Mesenchymal stem cell (in vitro differentiated cells and primary cell): ENCODE results near the gene GAS6.
A peak's percentile ranks its signal among the peaks of the same experiment; 100 is the strongest.
"Not testable (repeated sequence)": the region's sequence is repeated elsewhere in the genome, so short reads cannot be mapped to it uniquely, and the experiment has no call there.

Experiments
- DNase-seq: peaks from one replicate; pipeline ENCODE4 v3.0.0-alpha.2; 2013
- H2AFZ ChIP-seq: one replicate; pipeline ENCODE4 v1.6.1; 2013; ENCODE audit warnings: low read depth, mild to moderate bottlenecking, control low read depth, inconsistent platforms, low read length, moderate library complexity
- H2AK5ac ChIP-seq: 2 replicates; pipeline ENCODE4 v1.6.1; 2013; ENCODE audit warnings: low read length, moderate library complexity, mild to moderate bottlenecking, inconsistent platforms; ENCODE audit not compliant: severe bottlenecking
- H2BK120ac ChIP-seq: one replicate; pipeline ENCODE4 v1.6.1; 2013; ENCODE audit warnings: low read depth, mild to moderate bottlenecking, inconsistent platforms, low read length, moderate library complexity
- H2BK12ac ChIP-seq, 2 experiments: one replicate each; pipeline ENCODE4 v1.6.1; 2013; ENCODE audit warnings: inconsistent platforms in 2 of 2, low read length in 2 of 2, mild to moderate bottlenecking in 2 of 2, moderate library complexity in 2 of 2, control low read depth in 1 of 2
- H2BK15ac ChIP-seq: one replicate; pipeline ENCODE4 v1.6.1; 2013; ENCODE audit warnings: mild to moderate bottlenecking, low read depth, inconsistent platforms; ENCODE audit not compliant: poor library complexity, severe bottlenecking
- H2BK5ac ChIP-seq: 2 replicates; pipeline ENCODE4 v1.6.1; 2013; ENCODE audit warnings: low read depth, mild to moderate bottlenecking, low read length, control low read depth, inconsistent platforms; ENCODE audit not compliant: poor library complexity, severe bottlenecking
- H3K14ac ChIP-seq, 2 experiments: one replicate each; pipeline ENCODE4 v1.6.1; 2013; ENCODE audit warnings: inconsistent platforms in 2 of 2, low read length in 2 of 2, control low read depth in 1 of 2, mild to moderate bottlenecking in 1 of 2, moderate library complexity in 1 of 2
- H3K18ac ChIP-seq, 2 experiments: one replicate each; pipeline ENCODE4 v1.6.1; 2013; ENCODE audit warnings: inconsistent platforms in 2 of 2, low read length in 2 of 2, control low read depth in 1 of 2, low read depth in 1 of 2, mild to moderate bottlenecking in 1 of 2
- H3K23ac ChIP-seq, 2 experiments: one replicate each; pipeline ENCODE4 v1.6.1; 2013; ENCODE audit warnings: inconsistent platforms in 2 of 2, low read length in 2 of 2, mild to moderate bottlenecking in 2 of 2, moderate library complexity in 2 of 2, control low read depth in 1 of 2
- H3K27ac ChIP-seq: 2 replicates; pipeline ENCODE4 v1.5.1; 2013; ENCODE audit warnings: mild to moderate bottlenecking, moderate library complexity, low read length, control low read depth, inconsistent platforms; ENCODE audit not compliant: poor library complexity, severe bottlenecking
- H3K27me3 ChIP-seq, 2 experiments: 2 replicates each; pipeline versions ENCODE4 v1.6.1 to v1.7.0; 2013; ENCODE audit warnings: low read length in 2 of 2, mild to moderate bottlenecking in 2 of 2, moderate library complexity in 2 of 2, control low read depth in 1 of 2, inconsistent platforms in 1 of 2; ENCODE audit not compliant: control insufficient read depth in 1 of 2, insufficient read depth in 1 of 2
- H3K36me3 ChIP-seq, 2 experiments: 2 replicates each; pipeline versions ENCODE4 v1.6.1 to v1.7.0; 2013; ENCODE audit warnings: low read length in 2 of 2, control low read depth in 1 of 2, inconsistent platforms in 1 of 2, low read depth in 1 of 2, mild to moderate bottlenecking in 1 of 2; ENCODE audit not compliant: insufficient read depth in 2 of 2, control insufficient read depth in 1 of 2
- H3K4ac ChIP-seq, 2 experiments: one replicate each; pipeline ENCODE4 v1.6.1; 2013; ENCODE audit warnings: inconsistent platforms in 2 of 2, low read length in 2 of 2, mild to moderate bottlenecking in 2 of 2, moderate library complexity in 2 of 2, control low read depth in 1 of 2, low read depth in 1 of 2
- H3K4me1 ChIP-seq: 2 replicates; pipeline ENCODE4 v1.6.1; 2013; ENCODE audit warnings: low read depth, low read length, control low read depth; ENCODE audit not compliant: control insufficient read depth, insufficient read depth
- H3K4me2 ChIP-seq: 2 replicates; pipeline ENCODE4 v1.6.1; 2013; ENCODE audit warnings: low read length, mild to moderate bottlenecking, inconsistent platforms; ENCODE audit not compliant: poor library complexity, severe bottlenecking
- H3K4me3 ChIP-seq, 2 experiments: 2 replicates each; pipeline versions ENCODE4 v1.5.1 to v1.7.0; 2013; ENCODE audit warnings: low read length in 2 of 2, mild to moderate bottlenecking in 2 of 2, control low read depth in 1 of 2, low read depth in 1 of 2; ENCODE audit not compliant: insufficient read depth in 1 of 2
- H3K79me1 ChIP-seq: replicated peaks from 2 replicates; pipeline ENCODE4 v1.6.1; 2013; ENCODE audit warnings: mild to moderate bottlenecking, control low read depth, low read length, inconsistent platforms; ENCODE audit not compliant: poor library complexity, severe bottlenecking
- H3K9ac ChIP-seq: 2 replicates; pipeline ENCODE4 v1.7.0; 2013; ENCODE audit warnings: mild to moderate bottlenecking, low read length, moderate library complexity
- H3K9me3 ChIP-seq: 2 replicates; pipeline ENCODE4 v1.7.0; 2013; ENCODE audit warnings: mild to moderate bottlenecking, low read length; ENCODE audit not compliant: control insufficient read depth
- H4K8ac ChIP-seq: one replicate; pipeline ENCODE4 v1.6.1; 2013; ENCODE audit warnings: inconsistent platforms, mild to moderate bottlenecking, low read length, moderate library complexity
- H4K91ac ChIP-seq: one replicate; pipeline ENCODE4 v1.6.1; 2013; ENCODE audit warnings: mild to moderate bottlenecking, low read length, inconsistent platforms
- WGBS: methylation state at CpG from one replicate; pipeline ENCODE4 v1.1.7; 2013; ENCODE audit warnings: mixed read lengths; 5-methylcytosine and 5-hydroxymethylcytosine counted together

Gene GAS6

DNA sequence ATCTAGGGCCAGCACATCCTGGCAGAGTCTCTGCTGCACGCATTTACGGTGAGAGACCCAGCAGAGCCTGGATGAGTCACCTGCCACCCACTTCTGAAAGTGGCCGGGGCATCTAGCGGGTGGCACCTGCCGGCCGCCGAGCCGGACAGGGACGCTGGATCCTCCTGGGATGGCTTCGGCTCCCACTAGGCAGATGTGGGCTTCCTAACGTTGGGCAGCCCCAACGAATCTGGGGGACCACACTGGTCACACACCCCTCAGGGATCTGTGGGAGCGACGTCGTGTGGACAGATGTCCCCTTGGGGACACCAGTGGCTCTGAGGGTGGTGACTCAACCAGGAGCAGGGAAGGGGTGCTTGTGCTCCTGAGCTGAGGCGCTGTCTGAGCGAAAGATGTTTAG, 72.7 kb downstream of the GAS6 start:
- Histone ChIP-seq H3K27ac (no peak overlapping the region), H3K4ac (no peak overlapping the region), H2AK5ac (no peak overlapping the region), H2BK5ac (no peak overlapping the region), H3K23ac (no peak overlapping the region), H3K9me3 (no peaks in the 10 kb centered on the region), H3K18ac (no peak overlapping the region), H2BK12ac (no peak overlapping the region), H2AFZ (no peak overlapping the region), H3K27me3 (peaks cover 14 to 42% of the 10 kb centered on the region in 2 experiments), H2BK120ac (no peak overlapping the region), H3K4me1 (no peaks in the 10 kb centered on the region), H4K91ac (no peak overlapping the region), H3K14ac (no peak overlapping the region), H3K4me2 (no peak overlapping the region), H3K36me3 (peaks cover 0 to 6% of the 10 kb centered on the region in 2 experiments), H3K79me1 (no peaks in the 10 kb centered on the region), H3K4me3 (no peak overlapping the region), H2BK15ac (no peak overlapping the region), H4K8ac (no peak overlapping the region), H3K9ac (no peak overlapping the region)
- WGBS: 83% methylated on average over 17 of the region's 17 CpGs
- no peak for DNase-seq

DNA sequence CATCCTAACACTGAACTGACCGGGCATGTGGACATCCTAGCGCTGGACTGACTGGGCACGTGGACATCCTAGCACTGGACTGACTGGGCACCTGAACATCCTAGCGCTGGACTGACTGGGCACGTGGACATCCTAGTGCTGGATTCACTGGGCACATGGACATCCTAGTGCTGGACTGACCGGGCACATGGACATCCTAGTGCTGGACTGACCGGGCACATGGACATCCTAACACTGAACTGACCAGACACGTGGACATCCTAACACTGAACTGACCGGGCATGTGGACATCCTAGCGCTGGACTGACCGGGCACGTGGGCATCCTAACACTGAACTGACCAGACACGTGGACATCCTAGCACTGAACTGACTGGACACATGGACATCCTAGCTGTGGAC, 73.9 kb downstream of the GAS6 start:
- H2BK120ac ChIP-seq, H3K4me3 ChIP-seq, H2BK12ac ChIP-seq, H3K36me3 ChIP-seq, H3K14ac ChIP-seq, H3K4ac ChIP-seq, H4K8ac ChIP-seq, H3K27ac ChIP-seq, H2AFZ ChIP-seq, H3K9me3 ChIP-seq, H3K23ac ChIP-seq, H2AK5ac ChIP-seq, H3K9ac ChIP-seq, H3K4me2 ChIP-seq, H3K4me1 ChIP-seq, DNase-seq, H2BK15ac ChIP-seq, H3K18ac ChIP-seq, H2BK5ac ChIP-seq, H4K91ac ChIP-seq, H3K79me1 ChIP-seq: not testable (repeated sequence)
- 91% methylated on average over 13 of the region's 13 CpGs for WGBS
- peaks cover 14 to 37% of the 10 kb centered on the region in 2 experiments for H3K27me3 ChIP-seq

DNA sequence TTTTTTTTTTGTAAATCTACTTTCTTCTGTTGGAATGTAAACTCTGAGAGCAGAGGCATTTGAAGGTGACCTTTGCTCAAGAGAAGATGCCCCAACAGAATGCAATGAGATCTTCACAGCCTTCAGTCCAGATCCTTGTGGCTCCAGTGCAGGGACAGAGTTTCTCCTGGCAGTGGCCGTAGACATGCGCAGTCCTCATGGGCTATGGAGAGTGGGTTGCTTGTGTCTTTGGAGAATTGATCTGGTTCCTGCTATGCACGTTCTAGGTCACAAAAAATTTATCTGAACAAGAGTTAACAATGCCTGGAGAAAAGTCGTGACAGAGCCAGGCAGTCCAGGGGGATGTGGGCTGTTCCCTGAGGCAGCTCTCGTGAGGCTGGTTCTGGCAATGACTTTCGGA, 74.7 kb downstream of the GAS6 start:
- Histone ChIP-seq H2BK12ac (no peak overlapping the region), H3K27me3 (peaks cover 9 to 30% of the 10 kb centered on the region in 2 experiments), H2BK15ac (no peak overlapping the region), H3K36me3 (peaks cover 0 to 6% of the 10 kb centered on the region in 2 experiments), H3K9ac (no peak overlapping the region), H3K9me3 (no peaks in the 10 kb centered on the region), H4K91ac (no peak overlapping the region), H2AK5ac (no peak overlapping the region), H3K79me1 (no peaks in the 10 kb centered on the region), H3K23ac (no peak overlapping the region), H3K4me1 (peaks cover 10% of the 10 kb centered on the region), H4K8ac (no peak overlapping the region), H2BK5ac (no peak overlapping the region), H3K4me2 (no peak overlapping the region), H3K4me3 (no peak overlapping the region), H3K14ac (no peak overlapping the region), H2AFZ (no peak overlapping the region), H3K4ac (no peak overlapping the region), H3K18ac (no peak overlapping the region), H2BK120ac (no peak overlapping the region), H3K27ac (no peak overlapping the region)
- no peak for DNase-seq
- 81% methylated on average over 6 of the region's 6 CpGs for WGBS

DNA sequence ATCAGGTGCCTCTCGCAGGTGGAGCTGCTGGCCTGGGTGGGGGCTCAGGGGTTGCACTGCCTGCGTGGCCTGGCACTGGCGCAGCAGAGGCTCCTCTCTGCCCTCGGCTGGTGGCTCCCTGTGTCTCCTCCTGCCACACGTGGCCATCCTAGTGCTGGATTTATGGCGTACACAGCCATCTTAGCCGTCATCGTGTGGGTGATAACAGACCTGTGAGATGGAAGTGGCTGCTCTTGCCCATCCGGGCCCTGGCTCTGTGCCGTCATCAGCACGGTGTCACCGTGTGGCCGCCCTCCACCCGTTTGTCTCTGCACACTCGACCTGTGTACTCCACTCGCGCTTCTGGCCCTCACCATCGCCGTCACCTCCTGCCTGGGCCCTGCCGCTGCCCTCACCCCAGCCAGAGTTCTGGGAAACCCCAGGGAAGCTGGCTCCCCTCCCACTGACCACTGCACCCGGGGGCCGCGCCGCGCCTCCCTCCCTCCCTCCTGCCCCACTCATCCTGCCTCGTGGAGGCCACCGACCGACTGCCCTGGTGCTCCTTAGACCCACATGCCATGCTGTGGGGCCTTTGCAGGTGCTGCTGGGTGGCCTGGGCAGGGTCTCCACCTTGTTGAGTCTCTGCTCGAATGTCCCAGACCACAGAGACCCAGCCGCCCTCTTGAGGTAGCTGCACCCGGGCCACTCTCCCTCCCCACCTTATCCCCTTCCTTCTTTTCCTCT, 75.3 kb downstream of the GAS6 start:
- H3K23ac ChIP-seq: no peak overlapping the region
- DNase-seq: no peak
- H3K9ac ChIP-seq: no peak overlapping the region
- H3K36me3 ChIP-seq: peaks cover 0 to 6% of the 10 kb centered on the region in 2 experiments
- H2BK12ac ChIP-seq: no peak overlapping the region
- no peak overlapping the region for H3K18ac ChIP-seq
- no peak overlapping the region for H2AFZ ChIP-seq
- H3K4me2 ChIP-seq: no peak overlapping the region
- H3K9me3 ChIP-seq: no peaks in the 10 kb centered on the region
- H2AK5ac ChIP-seq: no peak overlapping the region
- H3K4ac ChIP-seq: no peak overlapping the region
- peaks cover 4 to 30% of the 10 kb centered on the region in 2 experiments for H3K27me3 ChIP-seq
- H2BK120ac ChIP-seq: no peak overlapping the region
- H2BK5ac ChIP-seq: no peak overlapping the region
- H3K27ac ChIP-seq: no peak overlapping the region
- H3K4me1 ChIP-seq: peaks cover 10% of the 10 kb centered on the region
- H3K4me3 ChIP-seq: no peak overlapping the region
- H4K91ac ChIP-seq: peak overlapping the region; percentile 34
- H3K79me1 ChIP-seq: no peaks in the 10 kb centered on the region
- no peak overlapping the region for H4K8ac ChIP-seq
- H2BK15ac ChIP-seq: peak overlapping the region; percentile 55
- peak overlapping the region in 1 of 2 experiments; percentile 1 for H3K14ac ChIP-seq
- WGBS: 92% methylated on average over 27 of the region's 31 CpGs
